Neural progenitor cell (in vitro differentiated cells): ENCODE measurements around the gene TMEM134.

ENCODE experiments used
- EZH2 ChIP-seq: fragments of 200-600 bp; sonication (generic); IDR thresholded peaks from 2 replicates; pipeline ENCODE4 v1.6.1; 2017; ENCODE audit warnings: antibody characterized with exemption, mild to moderate bottlenecking, moderate library complexity
- EZH2phosphoT487 ChIP-seq: fragments of 200-600 bp; sonication (generic); IDR thresholded peaks from 2 replicates; pipeline ENCODE4 v1.6.1; 2017; ENCODE audit warnings: antibody characterized with exemption
- TF ChIP-seq, protein P1 (sequence below): fragments of 200-600 bp; sonication (generic); IDR thresholded peaks from 2 replicates; pipeline ENCODE4 v1.5.1; 2017; ENCODE audit warnings: antibody characterized with exemption, mild to moderate bottlenecking

DNA sequence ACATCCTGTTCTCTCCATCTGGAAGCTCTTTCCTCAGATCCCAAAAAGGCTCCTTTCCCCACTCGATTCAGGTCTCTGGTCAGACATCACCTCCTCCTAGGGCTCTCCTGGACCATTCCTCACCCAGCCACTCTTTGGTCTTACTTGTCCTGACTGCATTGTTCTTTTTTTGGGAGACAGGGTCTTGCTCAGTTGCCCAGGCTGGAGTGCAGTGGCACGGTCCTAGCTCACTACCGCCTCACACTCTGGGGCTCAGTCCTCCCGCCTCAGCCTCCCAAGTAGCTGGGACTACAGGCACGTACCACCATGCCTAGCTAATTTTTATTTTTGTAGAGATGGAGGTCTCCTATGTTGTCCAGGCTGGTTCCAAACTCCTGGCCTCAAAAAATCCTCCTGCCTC is 23.5 kb downstream of the TMEM134 start:
- TF ChIP-seq, protein P1, sequence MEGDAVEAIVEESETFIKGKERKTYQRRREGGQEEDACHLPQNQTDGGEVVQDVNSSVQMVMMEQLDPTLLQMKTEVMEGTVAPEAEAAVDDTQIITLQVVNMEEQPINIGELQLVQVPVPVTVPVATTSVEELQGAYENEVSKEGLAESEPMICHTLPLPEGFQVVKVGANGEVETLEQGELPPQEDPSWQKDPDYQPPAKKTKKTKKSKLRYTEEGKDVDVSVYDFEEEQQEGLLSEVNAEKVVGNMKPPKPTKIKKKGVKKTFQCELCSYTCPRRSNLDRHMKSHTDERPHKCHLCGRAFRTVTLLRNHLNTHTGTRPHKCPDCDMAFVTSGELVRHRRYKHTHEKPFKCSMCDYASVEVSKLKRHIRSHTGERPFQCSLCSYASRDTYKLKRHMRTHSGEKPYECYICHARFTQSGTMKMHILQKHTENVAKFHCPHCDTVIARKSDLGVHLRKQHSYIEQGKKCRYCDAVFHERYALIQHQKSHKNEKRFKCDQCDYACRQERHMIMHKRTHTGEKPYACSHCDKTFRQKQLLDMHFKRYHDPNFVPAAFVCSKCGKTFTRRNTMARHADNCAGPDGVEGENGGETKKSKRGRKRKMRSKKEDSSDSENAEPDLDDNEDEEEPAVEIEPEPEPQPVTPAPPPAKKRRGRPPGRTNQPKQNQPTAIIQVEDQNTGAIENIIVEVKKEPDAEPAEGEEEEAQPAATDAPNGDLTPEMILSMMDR, result no peak
- TF ChIP-seq EZH2 (no peak), EZH2phosphoT487 (no peak)
